Activated naive CD8-positive, alpha-beta T cell treated with anti-CD3 and anti-CD28 coated beads, Interleukin-2, amount 10 ng/mL, durations not matched to agents 7 days and 5 days (primary cell): ENCODE measurements around the gene RPS6KA3. TPM values are rescaled to one million over a fixed set of nuclear protein-coding genes. Genes with fewer than 3 reads are reported as not detected.

Experiments
- ATAC-seq: fragments of 150-1000 bp; cut with Tn5 transposase; one replicate; pipeline ENCODE4 v1.10.0; 2021; ENCODE audit warnings: low read depth, moderate library complexity
- POLR2A ChIA-PET: fragments of 350-600 bp; sonication (Branson Sonifier 250); formaldehyde crosslinking; loops from one replicate; lab custom pipeline; 2021; ENCODE audit warnings: antibody characterized with exemption; lab: Charles Lee
- DNase-seq: peaks from one replicate; pipeline ENCODE4 v3.0.0; 2021
- H3K27ac Mint-ChIP-seq: one replicate; pipeline ENCODE4 v1.8.0; 2022; ENCODE audit warnings: mild to moderate bottlenecking, mixed read lengths
- H3K27me3 Mint-ChIP-seq: one replicate; pipeline ENCODE4 v1.8.0; 2022; ENCODE audit warnings: mild to moderate bottlenecking, moderate library complexity, mixed read lengths
- H3K36me3 Mint-ChIP-seq: one replicate; pipeline ENCODE4 v1.8.0; 2021; ENCODE audit warnings: mild to moderate bottlenecking, mixed read lengths
- H3K4me1 Mint-ChIP-seq: one replicate; pipeline ENCODE4 v1.8.0; 2021; ENCODE audit warnings: mixed read lengths
- H3K4me3 Mint-ChIP-seq: one replicate; pipeline ENCODE4 v1.8.0; 2022; ENCODE audit warnings: mild to moderate bottlenecking, moderate library complexity, mixed read lengths
- H3K9me3 Mint-ChIP-seq: one replicate; pipeline ENCODE4 v1.8.0; 2021; ENCODE audit warnings: mixed read lengths
- total RNA-seq, 2 experiments: library from RNA; stranded (reverse); gene quantifications; one replicate each; pipeline ENCODE4 v1.2.3, GENCODE V29; 2021

RPS6KA3 gene
- total RNA-seq, 2 experiments from 2014 or later = 92.3 to 99.7 TPM

GRCh38 chrX:20225488-20225833, 41.2 kb downstream of the RPS6KA3 start:
- Mint-ChIP-seq H3K36me3 (peaks cover 33% of the 10 kb centered on the region), H3K27me3 (no peaks in the 10 kb centered on the region), H3K27ac (no peak overlapping the region), H3K9me3 (no peaks in the 10 kb centered on the region), H3K4me1 (peaks cover 8% of the 10 kb centered on the region), H3K4me3 (no peak overlapping the region)
- POLR2A ChIA-PET = no interaction called here
- DNase-seq (no peak), ATAC-seq (no peak)

GRCh38 chrX:20224814-20225487, 41.8 kb downstream of the RPS6KA3 start:
- ATAC-seq (no peak), DNase-seq (no peak)
- no peaks in the 10 kb centered on the region for H3K9me3 Mint-ChIP-seq
- H3K4me3 Mint-ChIP-seq = no peak overlapping the region
- H3K27me3 Mint-ChIP-seq = no peaks in the 10 kb centered on the region
- peaks cover 28% of the 10 kb centered on the region for H3K36me3 Mint-ChIP-seq
- POLR2A ChIA-PET = no interaction called here
- H3K27ac Mint-ChIP-seq = no peak overlapping the region
- H3K4me1 Mint-ChIP-seq = peaks cover 5% of the 10 kb centered on the region

GRCh38 chrX:20221902-20222301, 44.8 kb downstream of the RPS6KA3 start:
- Mint-ChIP-seq H3K4me3 (no peak overlapping the region), H3K9me3 (no peaks in the 10 kb centered on the region), H3K36me3 (peaks cover 18% of the 10 kb centered on the region), H3K4me1 (peaks cover 9% of the 10 kb centered on the region), H3K27me3 (no peaks in the 10 kb centered on the region), H3K27ac (no peak overlapping the region)
- ATAC-seq (no peak), DNase-seq (no peak)
- POLR2A ChIA-PET = no interaction called here

- DNase-seq = no peak
- H3K27ac Mint-ChIP-seq = no peak overlapping the region
- POLR2A ChIA-PET = no interaction called here
- H3K36me3 Mint-ChIP-seq = peaks cover 18% of the 10 kb centered on the region
- no peak for ATAC-seq
- H3K27me3 Mint-ChIP-seq = no peaks in the 10 kb centered on the region
- H3K4me1 Mint-ChIP-seq = peaks cover 11% of the 10 kb centered on the region
- H3K4me3 Mint-ChIP-seq = no peak overlapping the region
- H3K9me3 Mint-ChIP-seq = no peaks in the 10 kb centered on the region
Observed at GRCh38 chrX:20218836-20219505, 47.7 kb downstream of the RPS6KA3 start.

- H3K4me1 Mint-ChIP-seq = peaks cover 13% of the 10 kb centered on the region
- H3K4me3 Mint-ChIP-seq = no peak overlapping the region
- no peak overlapping the region for H3K27ac Mint-ChIP-seq
- no peak for DNase-seq
- H3K36me3 Mint-ChIP-seq = peaks cover 20% of the 10 kb centered on the region
- POLR2A ChIA-PET = no interaction called here
- no peak for ATAC-seq
- no peaks in the 10 kb centered on the region for H3K9me3 Mint-ChIP-seq
- H3K27me3 Mint-ChIP-seq = no peaks in the 10 kb centered on the region
Observed at GRCh38 chrX:20217906-20218305, 48.8 kb downstream of the RPS6KA3 start.

- Mint-ChIP-seq H3K27ac (no peak overlapping the region), H3K36me3 (peaks cover 24% of the 10 kb centered on the region), H3K9me3 (no peaks in the 10 kb centered on the region), H3K27me3 (no peaks in the 10 kb centered on the region), H3K4me1 (peaks cover 15% of the 10 kb centered on the region), H3K4me3 (no peak overlapping the region)
- ATAC-seq (no peak), DNase-seq (no peak)
- POLR2A ChIA-PET = no interaction called here
Observed at GRCh38 chrX:20217271-20217670, 49.4 kb downstream of the RPS6KA3 start.

GRCh38 chrX:20215565-20215964, 51.1 kb downstream of the RPS6KA3 start:
- DNase-seq (no peak), ATAC-seq (no peak)
- Mint-ChIP-seq H3K36me3 (peaks cover 22% of the 10 kb centered on the region), H3K4me1 (peaks cover 21% of the 10 kb centered on the region), H3K27me3 (no peaks in the 10 kb centered on the region), H3K27ac (no peak overlapping the region), H3K4me3 (no peak overlapping the region), H3K9me3 (no peaks in the 10 kb centered on the region)
- POLR2A ChIA-PET = no interaction called here

- Mint-ChIP-seq H3K4me1 (peaks cover 18% of the 10 kb centered on the region), H3K4me3 (no peak overlapping the region), H3K9me3 (no peaks in the 10 kb centered on the region), H3K27me3 (no peaks in the 10 kb centered on the region), H3K27ac (no peak overlapping the region), H3K36me3 (peaks cover 32% of the 10 kb centered on the region)
- POLR2A ChIA-PET = no interaction called here
- ATAC-seq (no peak), DNase-seq (no peak)
Observed at GRCh38 chrX:20212486-20213089, 54.1 kb downstream of the RPS6KA3 start.

- POLR2A ChIA-PET = no interaction called here
- no peak overlapping the region for H3K27ac Mint-ChIP-seq
Observed at GRCh38 chrX:20211261-20211786, 55.4 kb downstream of the RPS6KA3 start.

GRCh38 chrX:20205927-20206708, 60.6 kb downstream of the RPS6KA3 start:
- H3K9me3 Mint-ChIP-seq = no peaks in the 10 kb centered on the region
- peaks cover 34% of the 10 kb centered on the region for H3K36me3 Mint-ChIP-seq
- ATAC-seq (no peak), DNase-seq (no peak)
- no peak overlapping the region for H3K27ac Mint-ChIP-seq
- H3K27me3 Mint-ChIP-seq = no peaks in the 10 kb centered on the region
- POLR2A ChIA-PET = interaction anchor here (0.5 kb wide), 1 partner anchor 282 kb away, joined by 3 read pairs; no protein-coding TSS in a partner anchor
- H3K4me3 Mint-ChIP-seq = no peak overlapping the region
- peaks cover 8% of the 10 kb centered on the region for H3K4me1 Mint-ChIP-seq

More at GRCh38 chrX:20211261-20211786, 55.4 kb downstream of the RPS6KA3 start:
- no peaks in the 10 kb centered on the region for H3K9me3 Mint-ChIP-seq
- no peak overlapping the region for H3K4me3 Mint-ChIP-seq
- peaks cover 39% of the 10 kb centered on the region for H3K36me3 Mint-ChIP-seq
- DNase-seq = no peak
- H3K4me1 Mint-ChIP-seq = peaks cover 15% of the 10 kb centered on the region
- no peaks in the 10 kb centered on the region for H3K27me3 Mint-ChIP-seq
- ATAC-seq = no peak

GRCh38 chrX:20204351-20204750, 62.4 kb downstream of the RPS6KA3 start:
- no peaks in the 10 kb centered on the region for H3K27me3 Mint-ChIP-seq
- peaks cover 38% of the 10 kb centered on the region for H3K36me3 Mint-ChIP-seq
- POLR2A ChIA-PET = no interaction called here
- no peak overlapping the region for H3K4me3 Mint-ChIP-seq
- H3K4me1 Mint-ChIP-seq = peaks cover 6% of the 10 kb centered on the region
- H3K27ac Mint-ChIP-seq = no peak overlapping the region
- ATAC-seq = no peak
- no peaks in the 10 kb centered on the region for H3K9me3 Mint-ChIP-seq
- no peak for DNase-seq

- POLR2A ChIA-PET = no interaction called here
- Mint-ChIP-seq H3K27ac (no peak overlapping the region), H3K4me3 (no peak overlapping the region), H3K4me1 (peaks cover 3% of the 10 kb centered on the region), H3K27me3 (no peaks in the 10 kb centered on the region), H3K9me3 (no peaks in the 10 kb centered on the region), H3K36me3 (peaks cover 35% of the 10 kb centered on the region)
- DNase-seq (no peak), ATAC-seq (no peak)
Observed at GRCh38 chrX:20197641-20198210, 69.0 kb downstream of the RPS6KA3 start.

GRCh38 chrX:20189171-20189570, 77.5 kb downstream of the RPS6KA3 start:
- H3K36me3 Mint-ChIP-seq = peaks cover 25% of the 10 kb centered on the region
- no peak for DNase-seq
- H3K4me3 Mint-ChIP-seq = no peak overlapping the region
- no peaks in the 10 kb centered on the region for H3K4me1 Mint-ChIP-seq
- H3K27ac Mint-ChIP-seq = no peak overlapping the region
- H3K27me3 Mint-ChIP-seq = no peaks in the 10 kb centered on the region
- peaks cover 2% of the 10 kb centered on the region for H3K9me3 Mint-ChIP-seq
- ATAC-seq = no peak
- POLR2A ChIA-PET = no interaction called here
